ENCODE results near the gene SPINK1.
"Not testable (repeated sequence)": the region's sequence is repeated elsewhere in the genome, so short reads cannot be mapped to it uniquely, and the experiment has no call there.

SPINK1 gene

DNA sequence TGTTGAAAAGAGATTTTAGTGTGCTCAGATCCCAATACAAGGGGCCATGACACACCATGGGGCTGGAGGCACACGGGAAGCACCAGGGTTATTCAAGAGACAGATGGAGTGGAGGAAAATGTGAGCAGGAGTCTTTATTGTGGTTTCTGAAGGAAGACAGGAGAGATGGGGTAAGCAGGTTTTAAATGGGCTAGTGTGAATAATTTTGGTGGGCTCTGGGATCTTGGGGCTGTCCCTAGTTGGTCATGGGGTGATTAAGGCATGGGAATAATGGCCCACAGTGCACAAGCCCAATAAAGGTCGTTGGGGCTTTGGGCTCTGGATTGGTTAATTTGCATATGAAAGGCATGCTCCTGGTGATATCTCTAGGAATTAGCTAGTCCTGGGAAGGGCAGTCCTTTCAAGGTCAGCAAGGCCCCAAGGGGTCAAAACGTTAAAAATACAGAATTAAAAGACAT, 43.5 kb upstream of the SPINK1 start:
- TF ChIP-seq, protein P1, sequence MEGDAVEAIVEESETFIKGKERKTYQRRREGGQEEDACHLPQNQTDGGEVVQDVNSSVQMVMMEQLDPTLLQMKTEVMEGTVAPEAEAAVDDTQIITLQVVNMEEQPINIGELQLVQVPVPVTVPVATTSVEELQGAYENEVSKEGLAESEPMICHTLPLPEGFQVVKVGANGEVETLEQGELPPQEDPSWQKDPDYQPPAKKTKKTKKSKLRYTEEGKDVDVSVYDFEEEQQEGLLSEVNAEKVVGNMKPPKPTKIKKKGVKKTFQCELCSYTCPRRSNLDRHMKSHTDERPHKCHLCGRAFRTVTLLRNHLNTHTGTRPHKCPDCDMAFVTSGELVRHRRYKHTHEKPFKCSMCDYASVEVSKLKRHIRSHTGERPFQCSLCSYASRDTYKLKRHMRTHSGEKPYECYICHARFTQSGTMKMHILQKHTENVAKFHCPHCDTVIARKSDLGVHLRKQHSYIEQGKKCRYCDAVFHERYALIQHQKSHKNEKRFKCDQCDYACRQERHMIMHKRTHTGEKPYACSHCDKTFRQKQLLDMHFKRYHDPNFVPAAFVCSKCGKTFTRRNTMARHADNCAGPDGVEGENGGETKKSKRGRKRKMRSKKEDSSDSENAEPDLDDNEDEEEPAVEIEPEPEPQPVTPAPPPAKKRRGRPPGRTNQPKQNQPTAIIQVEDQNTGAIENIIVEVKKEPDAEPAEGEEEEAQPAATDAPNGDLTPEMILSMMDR (conservative IDR thresholded peaks at IDR 0.05; ENCODE audit: low read length) = no peak
- no peak for TF ChIP-seq EZH2phosphoT487 (IDR thresholded peaks at IDR 0.05; ENCODE audit: borderline replicate concordance)
- Histone ChIP-seq H3K79me2 (ENCODE audit: insufficient read depth, low read length) (no peaks in the 10 kb centered on the region), H2AFZ (ENCODE audit: low read length) (no peak overlapping the region)

GRCh38 chr5:147874118-147874875, 42.8 kb upstream of the SPINK1 start:
- not testable (repeated sequence) for H3K4me1 ChIP-seq (ENCODE audit: insufficient read depth, low read length, poor library complexity, severe bottlenecking); H3K79me2 ChIP-seq (ENCODE audit: insufficient read depth, low read length); H2AFZ ChIP-seq (ENCODE audit: low read length); H3K4me2 ChIP-seq (ENCODE audit: low read depth, low read length, poor library complexity, severe bottlenecking); H3F3A ChIP-seq (ENCODE audit: low read depth); H3K9ac ChIP-seq (ENCODE audit: low read depth, low read length, poor library complexity, severe bottlenecking); H3K9me3 ChIP-seq (ENCODE audit: insufficient read depth, low read depth, low read length); H3K27me3 ChIP-seq (ENCODE audit: insufficient read depth, low read length, poor library complexity, severe bottlenecking); H3K36me3 ChIP-seq (ENCODE audit: insufficient read depth, low read length); H4K20me1 ChIP-seq (ENCODE audit: insufficient read depth, low read length, poor library complexity, severe bottlenecking); H3K4me3 ChIP-seq (ENCODE audit: low read length, poor library complexity, severe bottlenecking); H3K9me2 ChIP-seq (replicated peaks; ENCODE audit: low read depth, low read length)

More for the DNA sequence above, 43.5 kb upstream of the SPINK1 start:
- no peak overlapping the region for H3K4me3 ChIP-seq (ENCODE audit: low read length, poor library complexity, severe bottlenecking)
- H3K9me2 ChIP-seq (replicated peaks; ENCODE audit: low read depth, low read length) = no peaks in the 10 kb centered on the region
- no peaks in the 10 kb centered on the region for H3F3A ChIP-seq (ENCODE audit: low read depth)
- no peaks in the 10 kb centered on the region for H3K27me3 ChIP-seq (ENCODE audit: insufficient read depth, low read length, poor library complexity, severe bottlenecking)
- H4K20me1 ChIP-seq (ENCODE audit: insufficient read depth, low read length, poor library complexity, severe bottlenecking) = no peaks in the 10 kb centered on the region
- H3K9ac ChIP-seq (ENCODE audit: low read depth, low read length, poor library complexity, severe bottlenecking) = no peak overlapping the region
- H3K4me2 ChIP-seq (ENCODE audit: low read depth, low read length, poor library complexity, severe bottlenecking) = no peak overlapping the region
- no peaks in the 10 kb centered on the region for H3K9me3 ChIP-seq (ENCODE audit: insufficient read depth, low read depth, low read length)
- H3K36me3 ChIP-seq (ENCODE audit: insufficient read depth, low read length) = no peaks in the 10 kb centered on the region
- H3K4me1 ChIP-seq (ENCODE audit: insufficient read depth, low read length, poor library complexity, severe bottlenecking) = no peaks in the 10 kb centered on the region

DNA sequence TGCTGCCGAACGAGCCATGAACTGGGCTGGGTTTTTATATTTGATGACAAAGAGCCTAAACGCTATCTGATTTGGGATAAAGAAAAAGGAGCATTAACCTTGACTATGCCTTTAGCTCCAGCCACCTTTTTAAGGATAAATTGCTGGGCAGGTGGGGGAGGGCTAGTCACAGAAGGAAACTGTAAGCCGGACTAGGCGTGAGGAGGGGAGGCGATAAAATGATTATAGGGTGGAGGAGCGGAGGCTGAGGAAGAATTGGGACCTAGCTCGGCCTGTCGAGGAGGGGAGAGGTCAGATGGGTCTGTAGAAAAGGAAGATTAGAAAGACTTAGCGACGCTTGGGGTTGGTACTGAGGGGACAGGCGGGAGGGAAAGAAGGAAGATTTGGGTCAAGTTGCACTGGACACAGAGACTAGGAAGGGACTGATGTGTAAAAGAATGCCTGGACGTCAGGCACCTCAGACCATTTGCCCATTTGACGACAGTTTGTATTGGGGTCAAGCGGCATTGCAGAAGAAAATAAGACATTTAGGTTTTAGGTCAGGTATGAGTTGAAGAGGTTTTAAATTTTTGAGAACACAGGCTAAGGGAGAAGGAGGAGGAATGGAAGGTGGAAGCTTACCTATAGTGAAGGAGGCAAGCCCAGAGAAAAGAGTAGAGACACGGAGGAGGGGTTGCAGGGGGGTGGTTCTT, 41.4 kb upstream of the SPINK1 start:
- H2AFZ ChIP-seq (ENCODE audit: low read length); H3K27me3 ChIP-seq (ENCODE audit: insufficient read depth, low read length, poor library complexity, severe bottlenecking); H3K9ac ChIP-seq (ENCODE audit: low read depth, low read length, poor library complexity, severe bottlenecking); H3K79me2 ChIP-seq (ENCODE audit: insufficient read depth, low read length); H3K4me2 ChIP-seq (ENCODE audit: low read depth, low read length, poor library complexity, severe bottlenecking); H3K36me3 ChIP-seq (ENCODE audit: insufficient read depth, low read length); H3F3A ChIP-seq (ENCODE audit: low read depth); H3K4me1 ChIP-seq (ENCODE audit: insufficient read depth, low read length, poor library complexity, severe bottlenecking); H4K20me1 ChIP-seq (ENCODE audit: insufficient read depth, low read length, poor library complexity, severe bottlenecking); H3K9me3 ChIP-seq (ENCODE audit: insufficient read depth, low read depth, low read length); H3K4me3 ChIP-seq (ENCODE audit: low read length, poor library complexity, severe bottlenecking); H3K9me2 ChIP-seq (replicated peaks; ENCODE audit: low read depth, low read length): not testable (repeated sequence)

- not testable (repeated sequence) for H3F3A ChIP-seq (ENCODE audit: low read depth); H2AFZ ChIP-seq (ENCODE audit: low read length); H4K20me1 ChIP-seq (ENCODE audit: insufficient read depth, low read length, poor library complexity, severe bottlenecking)
Measured at GRCh38 chr5:147871980-147872549, 40.6 kb upstream of the SPINK1 start.

GRCh38 chr5:147869892-147870291, 38.4 kb upstream of the SPINK1 start:
- not testable (repeated sequence) for H3K4me2 ChIP-seq (ENCODE audit: low read depth, low read length, poor library complexity, severe bottlenecking); H3K4me3 ChIP-seq (ENCODE audit: low read length, poor library complexity, severe bottlenecking)

More at GRCh38 chr5:147871980-147872549, 40.6 kb upstream of the SPINK1 start:
- H3K9ac ChIP-seq (ENCODE audit: low read depth, low read length, poor library complexity, severe bottlenecking); H3K9me2 ChIP-seq (replicated peaks; ENCODE audit: low read depth, low read length); H3K4me1 ChIP-seq (ENCODE audit: insufficient read depth, low read length, poor library complexity, severe bottlenecking); H3K4me3 ChIP-seq (ENCODE audit: low read length, poor library complexity, severe bottlenecking); H3K36me3 ChIP-seq (ENCODE audit: insufficient read depth, low read length); H3K27me3 ChIP-seq (ENCODE audit: insufficient read depth, low read length, poor library complexity, severe bottlenecking); H3K79me2 ChIP-seq (ENCODE audit: insufficient read depth, low read length); H3K4me2 ChIP-seq (ENCODE audit: low read depth, low read length, poor library complexity, severe bottlenecking); H3K9me3 ChIP-seq (ENCODE audit: insufficient read depth, low read depth, low read length): not testable (repeated sequence)

More at GRCh38 chr5:147869892-147870291, 38.4 kb upstream of the SPINK1 start:
- not testable (repeated sequence) for H3K36me3 ChIP-seq (ENCODE audit: insufficient read depth, low read length); H3K9me3 ChIP-seq (ENCODE audit: insufficient read depth, low read depth, low read length); H2AFZ ChIP-seq (ENCODE audit: low read length); H4K20me1 ChIP-seq (ENCODE audit: insufficient read depth, low read length, poor library complexity, severe bottlenecking); H3K9ac ChIP-seq (ENCODE audit: low read depth, low read length, poor library complexity, severe bottlenecking); H3K79me2 ChIP-seq (ENCODE audit: insufficient read depth, low read length); H3K9me2 ChIP-seq (replicated peaks; ENCODE audit: low read depth, low read length); H3K27me3 ChIP-seq (ENCODE audit: insufficient read depth, low read length, poor library complexity, severe bottlenecking); H3F3A ChIP-seq (ENCODE audit: low read depth); H3K4me1 ChIP-seq (ENCODE audit: insufficient read depth, low read length, poor library complexity, severe bottlenecking)

Measured in Loucy (cell line).